HCT116 (cell line): ENCODE measurements around the gene MNT.

Experiments
- CTCF ChIP-seq, 3 experiments: fragments of 200-600 bp in 1 of 3; sonication (generic) in 1 of 3; IDR thresholded peaks in 2 of 3; conservative IDR thresholded peaks in 1 of 3; 2 replicates each; pipeline ENCODE4 v1.5.1; 2012 to 2017; ENCODE audit warnings: low read depth in 2 of 3, low read length in 2 of 3, antibody characterized with exemption in 1 of 3, borderline replicate concordance in 1 of 3, control low read depth in 1 of 3, mild to moderate bottlenecking in 1 of 3, mixed read lengths in 1 of 3, mixed run types in 1 of 3, moderate library complexity in 1 of 3; ENCODE audit not compliant: insufficient read depth in 1 of 3
- EZH2 ChIP-seq: fragments of 200-600 bp; sonication (generic); IDR thresholded peaks from 2 replicates; pipeline ENCODE4 v1.6.1; 2017; ENCODE audit warnings: antibody characterized with exemption, mixed run types
- EZH2phosphoT487 ChIP-seq: fragments of 200-600 bp; IDR thresholded peaks from 2 replicates; pipeline ENCODE4 v1.6.1; 2018; ENCODE audit warnings: antibody characterized with exemption, borderline replicate concordance
- JUND ChIP-seq: IDR thresholded peaks from 2 replicates; pipeline ENCODE4 v1.6.1; 2012
- MAX ChIP-seq: IDR thresholded peaks from 2 replicates; pipeline ENCODE4 v1.6.1; 2012
- POLR2A ChIP-seq: IDR thresholded peaks from 2 replicates; pipeline ENCODE4 v1.7.0; 2011; ENCODE audit warnings: borderline replicate concordance; ENCODE audit not compliant: insufficient read depth, insufficient read length; ENCODE audit errors: extremely low read depth
- POLR2AphosphoS5 ChIP-seq: IDR thresholded peaks from 2 replicates; pipeline ENCODE4 v1.6.1; 2011; ENCODE audit warnings: mild to moderate bottlenecking, low read depth, low read length, moderate library complexity
- RAD21 ChIP-seq: IDR thresholded peaks from 2 replicates; pipeline ENCODE4 v1.6.1; 2012; ENCODE audit warnings: low read depth, mild to moderate bottlenecking
- SIN3A ChIP-seq: IDR thresholded peaks from 2 replicates; pipeline ENCODE4 v1.6.1; 2012; ENCODE audit warnings: low read depth
- SP1 ChIP-seq: IDR thresholded peaks from 2 replicates; pipeline ENCODE4 v1.6.1; 2012; ENCODE audit warnings: low read depth
- YY1 ChIP-seq: IDR thresholded peaks from 2 replicates; pipeline ENCODE4 v1.6.1; 2011; ENCODE audit warnings: low read length, low read depth, moderate library complexity, mild to moderate bottlenecking; ENCODE audit not compliant: insufficient replicate concordance; ENCODE audit errors: extremely low read depth
- ZNF274 ChIP-seq: fragments of 200-500 bp; sonication (Bioruptor generic); IDR thresholded peaks from 2 replicates; pipeline ENCODE4 v1.6.1; 2014; ENCODE audit warnings: mild to moderate bottlenecking, low read depth, low read length, inconsistent platforms
- TF ChIP-seq, protein P1 (sequence below): IDR thresholded peaks from 2 replicates; pipeline ENCODE4 v1.6.1; 2012; ENCODE audit warnings: low read depth
- TF ChIP-seq, protein P2 (sequence below): IDR thresholded peaks from 2 replicates; pipeline ENCODE4 v1.6.1; 2012

- no peak for TF ChIP-seq MAX
- TF ChIP-seq, protein P1, sequence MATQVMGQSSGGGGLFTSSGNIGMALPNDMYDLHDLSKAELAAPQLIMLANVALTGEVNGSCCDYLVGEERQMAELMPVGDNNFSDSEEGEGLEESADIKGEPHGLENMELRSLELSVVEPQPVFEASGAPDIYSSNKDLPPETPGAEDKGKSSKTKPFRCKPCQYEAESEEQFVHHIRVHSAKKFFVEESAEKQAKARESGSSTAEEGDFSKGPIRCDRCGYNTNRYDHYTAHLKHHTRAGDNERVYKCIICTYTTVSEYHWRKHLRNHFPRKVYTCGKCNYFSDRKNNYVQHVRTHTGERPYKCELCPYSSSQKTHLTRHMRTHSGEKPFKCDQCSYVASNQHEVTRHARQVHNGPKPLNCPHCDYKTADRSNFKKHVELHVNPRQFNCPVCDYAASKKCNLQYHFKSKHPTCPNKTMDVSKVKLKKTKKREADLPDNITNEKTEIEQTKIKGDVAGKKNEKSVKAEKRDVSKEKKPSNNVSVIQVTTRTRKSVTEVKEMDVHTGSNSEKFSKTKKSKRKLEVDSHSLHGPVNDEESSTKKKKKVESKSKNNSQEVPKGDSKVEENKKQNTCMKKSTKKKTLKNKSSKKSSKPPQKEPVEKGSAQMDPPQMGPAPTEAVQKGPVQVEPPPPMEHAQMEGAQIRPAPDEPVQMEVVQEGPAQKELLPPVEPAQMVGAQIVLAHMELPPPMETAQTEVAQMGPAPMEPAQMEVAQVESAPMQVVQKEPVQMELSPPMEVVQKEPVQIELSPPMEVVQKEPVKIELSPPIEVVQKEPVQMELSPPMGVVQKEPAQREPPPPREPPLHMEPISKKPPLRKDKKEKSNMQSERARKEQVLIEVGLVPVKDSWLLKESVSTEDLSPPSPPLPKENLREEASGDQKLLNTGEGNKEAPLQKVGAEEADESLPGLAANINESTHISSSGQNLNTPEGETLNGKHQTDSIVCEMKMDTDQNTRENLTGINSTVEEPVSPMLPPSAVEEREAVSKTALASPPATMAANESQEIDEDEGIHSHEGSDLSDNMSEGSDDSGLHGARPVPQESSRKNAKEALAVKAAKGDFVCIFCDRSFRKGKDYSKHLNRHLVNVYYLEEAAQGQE = no peak
- TF ChIP-seq POLR2AphosphoS5 = no peak
- TF ChIP-seq POLR2A = no peak
- no peak for TF ChIP-seq EZH2
- TF ChIP-seq CTCF (IDR thresholded peaks at IDR 0.05 in 2 of 3, conservative IDR thresholded peaks at IDR 0.05 in 1 of 3; ENCODE audit: borderline replicate concordance in 1 of 3, insufficient read depth in 1 of 3, low read depth in 2 of 3, low read length in 2 of 3) = no peak
- no peak for TF ChIP-seq YY1
- TF ChIP-seq, protein P2, sequence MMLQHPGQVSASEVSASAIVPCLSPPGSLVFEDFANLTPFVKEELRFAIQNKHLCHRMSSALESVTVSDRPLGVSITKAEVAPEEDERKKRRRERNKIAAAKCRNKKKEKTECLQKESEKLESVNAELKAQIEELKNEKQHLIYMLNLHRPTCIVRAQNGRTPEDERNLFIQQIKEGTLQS = no peak
- TF ChIP-seq SP1 = no peak
- no peak for TF ChIP-seq ZNF274
- TF ChIP-seq SIN3A = no peak
- no peak for TF ChIP-seq RAD21
- no peak for TF ChIP-seq EZH2phosphoT487
- no peak for TF ChIP-seq JUND
Observed at GRCh38 chr17:2370211-2370589, 30.7 kb downstream of the MNT start.
